ENCODE data around the gene CD52. TPM values are rescaled to one million over a fixed set of nuclear protein-coding genes. Genes with fewer than 3 reads are reported as not detected.

Gene CD52
- polyA plus RNA-seq, 1 donor (not counting 4 experiments of a cell fraction or from before 2014, with no cell fraction given), result 0.22 TPM

- Histone ChIP-seq H3K9me1 (ENCODE audit: control insufficient read depth, extremely low read depth, insufficient read depth, low read length) (no peaks in the 10 kb centered on the region), H3K27ac (ENCODE audit: control insufficient read depth, insufficient read depth, low read length) (no peak overlapping the region), H4K20me1 (ENCODE audit: control insufficient read depth, extremely low read depth, insufficient read depth, low read length) (no peaks in the 10 kb centered on the region), H3K4me1 (ENCODE audit: control insufficient read depth, extremely low read depth, insufficient read depth, low read length) (peaks cover 16% of the 10 kb centered on the region), H2AFZ (ENCODE audit: control insufficient read depth, low read length) (no peak overlapping the region), H3K9me3 (ENCODE audit: control insufficient read depth, low read depth, low read length) (no peaks in the 10 kb centered on the region), H3K79me2 (ENCODE audit: control insufficient read depth, insufficient read depth, low read length) (no peaks in the 10 kb centered on the region), H3K27me3 (ENCODE audit: control insufficient read depth, extremely low read depth, insufficient read depth, low read length) (no peaks in the 10 kb centered on the region), H3K4me3 (ENCODE audit: control insufficient read depth in 2 of 3, extremely low read depth in 1 of 3, insufficient read depth in 2 of 3, low read depth in 1 of 3, low read length in 3 of 3) (no peak overlapping the region), H3K4me2 (ENCODE audit: control insufficient read depth, extremely low read depth, insufficient read depth, low read depth, low read length) (no peak overlapping the region), H3K9ac (ENCODE audit: control insufficient read depth, extremely low read depth, insufficient read depth, low read length) (no peak overlapping the region), H3K36me3 (ENCODE audit: control insufficient read depth in 2 of 2, extremely low read depth in 1 of 2, insufficient read depth in 2 of 2, low read length in 2 of 2) (peaks cover 0 to 7% of the 10 kb centered on the region in 2 experiments)
- TF ChIP-seq, protein P1, sequence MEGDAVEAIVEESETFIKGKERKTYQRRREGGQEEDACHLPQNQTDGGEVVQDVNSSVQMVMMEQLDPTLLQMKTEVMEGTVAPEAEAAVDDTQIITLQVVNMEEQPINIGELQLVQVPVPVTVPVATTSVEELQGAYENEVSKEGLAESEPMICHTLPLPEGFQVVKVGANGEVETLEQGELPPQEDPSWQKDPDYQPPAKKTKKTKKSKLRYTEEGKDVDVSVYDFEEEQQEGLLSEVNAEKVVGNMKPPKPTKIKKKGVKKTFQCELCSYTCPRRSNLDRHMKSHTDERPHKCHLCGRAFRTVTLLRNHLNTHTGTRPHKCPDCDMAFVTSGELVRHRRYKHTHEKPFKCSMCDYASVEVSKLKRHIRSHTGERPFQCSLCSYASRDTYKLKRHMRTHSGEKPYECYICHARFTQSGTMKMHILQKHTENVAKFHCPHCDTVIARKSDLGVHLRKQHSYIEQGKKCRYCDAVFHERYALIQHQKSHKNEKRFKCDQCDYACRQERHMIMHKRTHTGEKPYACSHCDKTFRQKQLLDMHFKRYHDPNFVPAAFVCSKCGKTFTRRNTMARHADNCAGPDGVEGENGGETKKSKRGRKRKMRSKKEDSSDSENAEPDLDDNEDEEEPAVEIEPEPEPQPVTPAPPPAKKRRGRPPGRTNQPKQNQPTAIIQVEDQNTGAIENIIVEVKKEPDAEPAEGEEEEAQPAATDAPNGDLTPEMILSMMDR (optimal IDR thresholded peaks at IDR 0.05 in 1 of 3, IDR thresholded peaks at IDR 0.05 in 1 of 3, conservative IDR thresholded peaks at IDR 0.05 in 1 of 3; ENCODE audit: extremely low read depth in 1 of 3, insufficient read depth in 2 of 3, low read length in 3 of 3), result no peak
- no peak for TF ChIP-seq EZH2 (IDR thresholded peaks at IDR 0.05; ENCODE audit: low read length)
- dilution Hi-C loops (cut with MboI; ENCODE audit: extremely low pct_ligation_motif_present, low sequenced_read_pairs), result no loop called here
- FAIRE-seq, result no peak
- DNase-seq (ENCODE audit: low read depth, low spot score), result no peak
Observed at GRCh38 chr1:26337206-26337535, 19.4 kb downstream of the CD52 start.

DNA sequence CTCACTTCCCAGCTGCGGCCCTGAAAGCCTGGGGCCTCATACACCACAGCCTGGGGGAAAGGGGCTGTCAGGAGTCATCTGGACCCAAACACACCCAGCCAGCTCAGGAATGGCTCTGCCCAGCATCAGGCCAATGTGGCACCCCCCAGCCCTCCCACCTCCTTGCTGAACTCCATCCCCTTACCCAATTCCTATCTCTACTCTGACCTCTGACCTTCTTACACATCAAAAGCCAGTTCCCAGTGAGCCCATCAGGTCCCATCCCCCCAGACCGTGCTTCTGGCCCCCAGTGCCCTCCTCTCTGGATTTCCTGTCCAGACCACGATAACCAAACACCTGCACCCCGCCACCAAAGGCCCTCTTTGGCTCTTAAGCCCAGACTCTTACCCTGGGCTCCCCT, 19.9 kb downstream of the CD52 start:
- no peaks in the 10 kb centered on the region for H3K9me3 ChIP-seq (ENCODE audit: control insufficient read depth, low read depth, low read length)
- H3K79me2 ChIP-seq (ENCODE audit: control insufficient read depth, insufficient read depth, low read length), result no peaks in the 10 kb centered on the region
- no peak overlapping the region for H3K4me3 ChIP-seq (ENCODE audit: control insufficient read depth in 2 of 3, extremely low read depth in 1 of 3, insufficient read depth in 2 of 3, low read depth in 1 of 3, low read length in 3 of 3)
- TF ChIP-seq, protein P1 (optimal IDR thresholded peaks at IDR 0.05 in 1 of 3, IDR thresholded peaks at IDR 0.05 in 1 of 3, conservative IDR thresholded peaks at IDR 0.05 in 1 of 3; ENCODE audit: extremely low read depth in 1 of 3, insufficient read depth in 2 of 3, low read length in 3 of 3), result no peak
- no peak for TF ChIP-seq EZH2 (IDR thresholded peaks at IDR 0.05; ENCODE audit: low read length)
- H3K27ac ChIP-seq (ENCODE audit: control insufficient read depth, insufficient read depth, low read length), result no peak overlapping the region
- H3K4me1 ChIP-seq (ENCODE audit: control insufficient read depth, extremely low read depth, insufficient read depth, low read length), result peaks cover 17% of the 10 kb centered on the region
- FAIRE-seq, result no peak
- no peaks in the 10 kb centered on the region for H4K20me1 ChIP-seq (ENCODE audit: control insufficient read depth, extremely low read depth, insufficient read depth, low read length)
- H3K9ac ChIP-seq (ENCODE audit: control insufficient read depth, extremely low read depth, insufficient read depth, low read length), result no peak overlapping the region
- no peak overlapping the region for H3K4me2 ChIP-seq (ENCODE audit: control insufficient read depth, extremely low read depth, insufficient read depth, low read depth, low read length)
- H2AFZ ChIP-seq (ENCODE audit: control insufficient read depth, low read length), result no peak overlapping the region
- peaks cover 0 to 7% of the 10 kb centered on the region in 2 experiments for H3K36me3 ChIP-seq (ENCODE audit: control insufficient read depth in 2 of 2, extremely low read depth in 1 of 2, insufficient read depth in 2 of 2, low read length in 2 of 2)
- DNase-seq (ENCODE audit: low read depth, low spot score), result no peak
- no peaks in the 10 kb centered on the region for H3K27me3 ChIP-seq (ENCODE audit: control insufficient read depth, extremely low read depth, insufficient read depth, low read length)
- dilution Hi-C loops (cut with MboI; ENCODE audit: extremely low pct_ligation_motif_present, low sequenced_read_pairs), result no loop called here
- no peaks in the 10 kb centered on the region for H3K9me1 ChIP-seq (ENCODE audit: control insufficient read depth, extremely low read depth, insufficient read depth, low read length)
